ENCODE results near the gene ISG15.

ISG15 gene

GRCh38 chr1:1031659-1032235 lies 18.4 kb downstream of the ISG15 start:
- no peak overlapping the region for H3K9ac ChIP-seq (ENCODE audit: low read length)
- no peak overlapping the region for H3K4me3 ChIP-seq (ENCODE audit: insufficient read depth, low read length, poor library complexity, severe bottlenecking)
- no peaks in the 10 kb centered on the region for H3K9me2 ChIP-seq (replicated peaks; ENCODE audit: insufficient read depth, low read length)
- H3K27ac ChIP-seq (ENCODE audit: low read depth, low read length), result no peak overlapping the region
- H3K27me3 ChIP-seq (ENCODE audit: low read length), result no peaks in the 10 kb centered on the region
- H4K20me1 ChIP-seq (ENCODE audit: low read depth, low read length), result no peaks in the 10 kb centered on the region
- TF ChIP-seq EZH2phosphoT487 (conservative IDR thresholded peaks at IDR 0.05; ENCODE audit: low read length) (no peak), CTCF (IDR thresholded peaks at IDR 0.05; ENCODE audit: insufficient read depth, low read length, poor library complexity, severe bottlenecking) (no peak)
- H3K36me3 ChIP-seq (ENCODE audit: low read length), result no peaks in the 10 kb centered on the region
- H3K79me2 ChIP-seq (ENCODE audit: insufficient read depth, low read length), result no peaks in the 10 kb centered on the region
- no peak overlapping the region for H3K4me2 ChIP-seq (ENCODE audit: low read depth, low read length, poor library complexity, severe bottlenecking)
- no peaks in the 10 kb centered on the region for H3F3A ChIP-seq (ENCODE audit: insufficient read depth)
- no peak overlapping the region for H2AFZ ChIP-seq (ENCODE audit: low read depth, low read length, severe bottlenecking)
- H3K9me3 ChIP-seq (ENCODE audit: insufficient read depth, low read length), result no peaks in the 10 kb centered on the region

- no peaks in the 10 kb centered on the region for H3K9me2 ChIP-seq (replicated peaks; ENCODE audit: insufficient read depth, low read length)
- no peak overlapping the region for H3K27ac ChIP-seq (ENCODE audit: low read depth, low read length)
- H3F3A ChIP-seq (ENCODE audit: insufficient read depth), result no peaks in the 10 kb centered on the region
- no peaks in the 10 kb centered on the region for H3K79me2 ChIP-seq (ENCODE audit: insufficient read depth, low read length)
- no peak overlapping the region for H3K4me3 ChIP-seq (ENCODE audit: insufficient read depth, low read length, poor library complexity, severe bottlenecking)
- no peak for TF ChIP-seq CTCF (IDR thresholded peaks at IDR 0.05; ENCODE audit: insufficient read depth, low read length, poor library complexity, severe bottlenecking)
- no peak for TF ChIP-seq EZH2phosphoT487 (conservative IDR thresholded peaks at IDR 0.05; ENCODE audit: low read length)
- no peaks in the 10 kb centered on the region for H3K9me3 ChIP-seq (ENCODE audit: insufficient read depth, low read length)
- H3K9ac ChIP-seq (ENCODE audit: low read length), result no peak overlapping the region
- no peaks in the 10 kb centered on the region for H4K20me1 ChIP-seq (ENCODE audit: low read depth, low read length)
- no peak overlapping the region for H2AFZ ChIP-seq (ENCODE audit: low read depth, low read length, severe bottlenecking)
- H3K27me3 ChIP-seq (ENCODE audit: low read length), result no peaks in the 10 kb centered on the region
- no peaks in the 10 kb centered on the region for H3K36me3 ChIP-seq (ENCODE audit: low read length)
- H3K4me2 ChIP-seq (ENCODE audit: low read depth, low read length, poor library complexity, severe bottlenecking), result peak overlapping the region; percentile 41
Measured at GRCh38 chr1:1032424-1032823, 19.1 kb downstream of the ISG15 start.

GRCh38 chr1:1033009-1033587 lies 19.8 kb downstream of the ISG15 start:
- H2AFZ ChIP-seq (ENCODE audit: low read depth, low read length, severe bottlenecking), result no peak overlapping the region
- no peaks in the 10 kb centered on the region for H3K9me3 ChIP-seq (ENCODE audit: insufficient read depth, low read length)
- no peak overlapping the region for H3K9ac ChIP-seq (ENCODE audit: low read length)
- H3K27ac ChIP-seq (ENCODE audit: low read depth, low read length), result no peak overlapping the region
- no peaks in the 10 kb centered on the region for H3K9me2 ChIP-seq (replicated peaks; ENCODE audit: insufficient read depth, low read length)
- H3K79me2 ChIP-seq (ENCODE audit: insufficient read depth, low read length), result no peaks in the 10 kb centered on the region
- no peaks in the 10 kb centered on the region for H3F3A ChIP-seq (ENCODE audit: insufficient read depth)
- H3K36me3 ChIP-seq (ENCODE audit: low read length), result no peaks in the 10 kb centered on the region
- H4K20me1 ChIP-seq (ENCODE audit: low read depth, low read length), result no peaks in the 10 kb centered on the region
- TF ChIP-seq EZH2phosphoT487 (conservative IDR thresholded peaks at IDR 0.05; ENCODE audit: low read length), result no peak
- peak; percentile 72 for TF ChIP-seq CTCF (IDR thresholded peaks at IDR 0.05; ENCODE audit: insufficient read depth, low read length, poor library complexity, severe bottlenecking)
- H3K27me3 ChIP-seq (ENCODE audit: low read length), result no peaks in the 10 kb centered on the region
- peak overlapping the region; percentile 33 for H3K4me3 ChIP-seq (ENCODE audit: insufficient read depth, low read length, poor library complexity, severe bottlenecking)
- peak overlapping the region; percentile 41 for H3K4me2 ChIP-seq (ENCODE audit: low read depth, low read length, poor library complexity, severe bottlenecking)

All from SU-DHL-6 (cell line).